ENCODE measurements around the gene MRM2. TPM values are rescaled to one million over a fixed set of nuclear protein-coding genes. Genes with fewer than 3 reads are reported as not detected.

Gene MRM2
- total RNA-seq, 4 donors from 2014 or later, result 13.4 to 24.7 (median 15.8) TPM

- WGBS, 2 donors, result 81 to 85% methylated on average over 9 of the region's 9 CpGs
- Histone ChIP-seq H3K27me3 (no peaks in the 10 kb centered on the region), H3K4me1 (no peaks in the 10 kb centered on the region), H3K9me3 (peaks cover 0 to 23% (median 1%) of the 10 kb centered on the region in 4 donors), H3K36me3 (peaks cover 0 to 56% (median 0%) of the 10 kb centered on the region in 3 donors), H3K27ac (no peak overlapping the region), H3K4me3 (no peak overlapping the region)
- no peak for DNase-seq (ENCODE audit: low spot score in 2 of 2)
- no peak for TF ChIP-seq CTCF (IDR thresholded peaks at IDR 0.05)
- TF ChIP-seq EP300 (IDR thresholded peaks at IDR 0.05), result no peak
- no peak for TF ChIP-seq POLR2A (IDR thresholded peaks at IDR 0.05)
Measured at GRCh38 chr7:2191016-2191415, 51.0 kb downstream of the MRM2 start.

GRCh38 chr7:2190531-2190930 lies 51.5 kb downstream of the MRM2 start:
- WGBS, 2 donors, result 69 to 73% methylated on average over 10 of the region's 10 CpGs
- no peaks in the 10 kb centered on the region for H3K27me3 ChIP-seq
- no peaks in the 10 kb centered on the region for H3K4me1 ChIP-seq
- DNase-seq (ENCODE audit: low spot score in 2 of 2), result no peak
- TF ChIP-seq CTCF (IDR thresholded peaks at IDR 0.05), result no peak
- no peak for TF ChIP-seq POLR2A (IDR thresholded peaks at IDR 0.05)
- TF ChIP-seq EP300 (IDR thresholded peaks at IDR 0.05), result no peak
- H3K36me3 ChIP-seq, result peaks cover 0 to 51% (median 0%) of the 10 kb centered on the region in 3 donors
- H3K4me3 ChIP-seq, result no peak overlapping the region
- peaks cover 0 to 18% (median 1%) of the 10 kb centered on the region in 4 donors for H3K9me3 ChIP-seq
- no peak overlapping the region for H3K27ac ChIP-seq

- 59 to 65% methylated on average over 4 of the region's 4 CpGs for WGBS, 2 donors
- peaks cover 0 to 12% (median 1%) of the 10 kb centered on the region in 4 donors for H3K9me3 ChIP-seq
Measured at GRCh38 chr7:2186166-2186565, 55.8 kb downstream of the MRM2 start.

GRCh38 chr7:2185715-2186114 lies 56.3 kb downstream of the MRM2 start:
- Histone ChIP-seq H3K36me3 (peaks cover 0 to 22% (median 0%) of the 10 kb centered on the region in 3 donors), H3K4me1 (no peaks in the 10 kb centered on the region), H3K27ac (no peak overlapping the region), H3K9me3 (peaks cover 0 to 12% (median 1%) of the 10 kb centered on the region in 4 donors), H3K4me3 (no peak overlapping the region), H3K27me3 (no peaks in the 10 kb centered on the region)
- DNase-seq (ENCODE audit: low spot score in 2 of 2), result no peak
- no peak for TF ChIP-seq POLR2A (IDR thresholded peaks at IDR 0.05)
- TF ChIP-seq EP300 (IDR thresholded peaks at IDR 0.05), result no peak
- no peak for TF ChIP-seq CTCF (IDR thresholded peaks at IDR 0.05)
- 86 to 92% methylated on average over 8 of the region's 8 CpGs for WGBS, 2 donors

More at GRCh38 chr7:2186166-2186565, 55.8 kb downstream of the MRM2 start:
- Histone ChIP-seq H3K4me3 (no peak overlapping the region), H3K27me3 (no peaks in the 10 kb centered on the region), H3K27ac (no peak overlapping the region), H3K36me3 (peaks cover 0 to 27% (median 0%) of the 10 kb centered on the region in 3 donors), H3K4me1 (no peaks in the 10 kb centered on the region)
- DNase-seq (ENCODE audit: low spot score in 2 of 2), result no peak
- TF ChIP-seq CTCF (IDR thresholded peaks at IDR 0.05), result no peak
- no peak for TF ChIP-seq POLR2A (IDR thresholded peaks at IDR 0.05)
- TF ChIP-seq EP300 (IDR thresholded peaks at IDR 0.05), result no peak

Other genes starting within 250 kb of the MRM2 start
- 100 to 1,000 TPM in 1 of 4 donors, 10 to 100 TPM in 3; 60.3 to 149 (median 73.7) TPM for gene MAD1L1, start 9.3 kb downstream of the MRM2 start, total RNA-seq
- 10 to 100 TPM; 12.9 to 37.6 (median 26.6) TPM for gene NUDT1, start within 50 bp of the MRM2 start, total RNA-seq
- 10 to 100 TPM in 3 of 4 donors, 1 to 10 TPM in 1; 8.6 to 39.6 (median 18.9) TPM for gene SNX8, start 72.2 kb upstream of the MRM2 start, total RNA-seq
- 100 to 1,000 TPM; 124 to 232 (median 147) TPM for gene EIF3B, start 112.6 kb upstream of the MRM2 start, total RNA-seq
- 10 to 100 TPM; 21.0 to 29.9 (median 29.3) TPM for gene CHST12, start 161.4 kb upstream of the MRM2 start, total RNA-seq
- not detected for gene GRIFIN, start 234.2 kb upstream of the MRM2 start, total RNA-seq

All from tibial nerve (tissue), 4 donors.